NCI-H82 (cell line): Measurements from ENCODE around the gene LRRFIP2.
"Not testable (repeated sequence)": the region's sequence is repeated elsewhere in the genome, so short reads cannot be mapped to it uniquely, and the experiment has no call there.

Source experiments
- DNase-seq: peaks from one replicate; lab custom pipeline; 2025; lab: John Stamatoyannopoulos, UW

The LRRFIP2 gene

GRCh38 chr3:37067577-37067976 lies 106.8 kb downstream of the LRRFIP2 start:
- no peak for DNase-seq

GRCh38 chr3:37064747-37065146 lies 109.6 kb downstream of the LRRFIP2 start:
- DNase-seq: no peak

GRCh38 chr3:37058117-37058516 lies 116.3 kb downstream of the LRRFIP2 start:
- DNase-seq: no peak

GRCh38 chr3:37056826-37057225 lies 117.6 kb downstream of the LRRFIP2 start:
- DNase-seq: no peak

- not testable (repeated sequence) for DNase-seq
These were observed 119.3 kb downstream of the LRRFIP2 start for GRCh38 chr3:37055077-37055476.

- no peak for DNase-seq
These were observed 120.0 kb downstream of the LRRFIP2 start for GRCh38 chr3:37054370-37054769.

- no peak for DNase-seq
These were observed 120.6 kb downstream of the LRRFIP2 start for GRCh38 chr3:37053753-37054152.

- DNase-seq: no peak
These were observed 121.0 kb downstream of the LRRFIP2 start for GRCh38 chr3:37053337-37053736.

GRCh38 chr3:37052860-37053259 lies 121.5 kb downstream of the LRRFIP2 start:
- no peak for DNase-seq

- no peak for DNase-seq
These were observed 124.1 kb downstream of the LRRFIP2 start for GRCh38 chr3:37050282-37050681.

- DNase-seq: not testable (repeated sequence)
These were observed 131.7 kb downstream of the LRRFIP2 start for GRCh38 chr3:37042712-37043111.

GRCh38 chr3:37041546-37042195 lies 132.7 kb downstream of the LRRFIP2 start:
- no peak for DNase-seq

GRCh38 chr3:37040231-37040630 lies 134.2 kb downstream of the LRRFIP2 start:
- no peak for DNase-seq

GRCh38 chr3:37039161-37039846 lies 135.1 kb downstream of the LRRFIP2 start:
- DNase-seq: no peak

- no peak for DNase-seq
These were observed 137.0 kb downstream of the LRRFIP2 start for GRCh38 chr3:37037352-37037751.

GRCh38 chr3:37032961-37033360 lies 141.4 kb downstream of the LRRFIP2 start:
- DNase-seq: no peak

GRCh38 chr3:37031096-37031682 lies 143.2 kb downstream of the LRRFIP2 start:
- no peak for DNase-seq

GRCh38 chr3:37030588-37030987 lies 143.8 kb downstream of the LRRFIP2 start:
- no peak for DNase-seq

- DNase-seq: no peak
These were observed 144.7 kb downstream of the LRRFIP2 start for GRCh38 chr3:37029516-37030163.

- DNase-seq: no peak
These were observed 145.3 kb downstream of the LRRFIP2 start for GRCh38 chr3:37029111-37029510.

- peak; percentile 46 for DNase-seq
These were observed 146.1 kb downstream of the LRRFIP2 start for GRCh38 chr3:37028329-37028728.

GRCh38 chr3:37026851-37027250 lies 147.5 kb downstream of the LRRFIP2 start:
- DNase-seq: no peak
